ENCODE results near the gene YIPF5. TPM values are rescaled to one million over a fixed set of nuclear protein-coding genes. Genes with fewer than 3 reads are reported as not detected.

Gene YIPF5
- total RNA-seq, 4 donors from 2014 or later: 29.4 to 49.7 (median 37.8) TPM

DNA sequence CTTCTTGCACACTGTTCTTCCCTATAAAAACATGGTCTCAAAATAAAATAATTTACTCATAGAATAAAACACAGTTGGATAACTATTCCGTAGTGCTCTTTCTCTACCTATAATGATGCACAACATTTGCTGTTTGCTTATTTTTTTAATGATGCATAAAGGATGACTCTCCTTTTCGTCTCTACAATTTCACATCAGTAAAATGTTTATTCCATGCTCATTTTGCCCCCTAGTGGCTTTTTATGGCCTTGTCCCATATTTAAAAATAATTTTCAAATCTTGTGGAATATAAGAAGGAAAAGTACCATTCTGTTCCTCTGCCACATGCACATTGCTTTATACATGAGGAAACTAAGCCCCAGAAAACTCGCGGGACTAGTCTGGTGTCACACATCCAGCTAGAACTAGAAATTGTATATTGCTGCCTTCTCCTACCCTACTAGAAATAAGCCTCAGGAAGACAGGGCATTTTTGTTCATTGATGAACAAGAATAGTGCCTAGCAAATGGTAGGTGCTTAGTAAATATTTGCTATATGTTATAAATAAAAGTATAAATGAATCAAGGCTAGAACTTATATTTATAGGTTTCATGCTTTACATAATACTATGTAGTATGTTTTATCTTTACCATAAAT, 12.9 kb upstream of the YIPF5 start:
- no peaks in the 10 kb centered on the region for H3K9me3 ChIP-seq
- no peak overlapping the region for H3K27ac ChIP-seq
- no peaks in the 10 kb centered on the region for H3K27me3 ChIP-seq
- no peaks in the 10 kb centered on the region for H3K36me3 ChIP-seq
- H3K4me3 ChIP-seq: no peak overlapping the region
- no peak for DNase-seq
- TF ChIP-seq POLR2A (IDR thresholded peaks at IDR 0.05): no peak
- TF ChIP-seq, protein P1, sequence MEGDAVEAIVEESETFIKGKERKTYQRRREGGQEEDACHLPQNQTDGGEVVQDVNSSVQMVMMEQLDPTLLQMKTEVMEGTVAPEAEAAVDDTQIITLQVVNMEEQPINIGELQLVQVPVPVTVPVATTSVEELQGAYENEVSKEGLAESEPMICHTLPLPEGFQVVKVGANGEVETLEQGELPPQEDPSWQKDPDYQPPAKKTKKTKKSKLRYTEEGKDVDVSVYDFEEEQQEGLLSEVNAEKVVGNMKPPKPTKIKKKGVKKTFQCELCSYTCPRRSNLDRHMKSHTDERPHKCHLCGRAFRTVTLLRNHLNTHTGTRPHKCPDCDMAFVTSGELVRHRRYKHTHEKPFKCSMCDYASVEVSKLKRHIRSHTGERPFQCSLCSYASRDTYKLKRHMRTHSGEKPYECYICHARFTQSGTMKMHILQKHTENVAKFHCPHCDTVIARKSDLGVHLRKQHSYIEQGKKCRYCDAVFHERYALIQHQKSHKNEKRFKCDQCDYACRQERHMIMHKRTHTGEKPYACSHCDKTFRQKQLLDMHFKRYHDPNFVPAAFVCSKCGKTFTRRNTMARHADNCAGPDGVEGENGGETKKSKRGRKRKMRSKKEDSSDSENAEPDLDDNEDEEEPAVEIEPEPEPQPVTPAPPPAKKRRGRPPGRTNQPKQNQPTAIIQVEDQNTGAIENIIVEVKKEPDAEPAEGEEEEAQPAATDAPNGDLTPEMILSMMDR (IDR thresholded peaks at IDR 0.05): peak; percentile 46 to 75 (median 66)
- H3K4me1 ChIP-seq: peaks cover 0 to 13% (median 5%) of the 10 kb centered on the region in 3 donors
- 16 to 18% methylated on average over 4 of the region's 4 CpGs for WGBS, 2 donors
- intact Hi-C loops (cut with DNase I): no loop called here

DNA sequence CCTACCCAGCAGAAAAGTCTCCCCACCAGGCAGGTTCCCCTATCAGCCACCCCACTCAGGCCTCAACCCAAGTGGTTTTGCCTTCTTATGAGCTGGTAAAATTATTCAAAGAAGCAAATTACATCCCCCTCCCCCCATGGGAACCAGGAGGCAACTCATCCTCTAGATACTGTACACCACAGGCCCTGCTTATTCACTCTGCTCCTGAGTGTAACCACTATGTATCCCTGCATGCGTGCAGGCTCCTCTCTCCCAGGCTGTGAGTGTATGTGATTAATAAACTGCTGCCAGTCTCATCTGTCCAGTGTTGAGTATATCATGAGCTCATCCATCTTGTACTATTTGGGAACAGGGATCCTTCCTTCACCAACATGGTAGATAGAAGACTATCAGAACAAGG, 8.8 kb upstream of the YIPF5 start:
- intact Hi-C loops (cut with DNase I): no loop called here
- H3K9me3 ChIP-seq: no peaks in the 10 kb centered on the region
- no peak overlapping the region for H3K27ac ChIP-seq
- no peaks in the 10 kb centered on the region for H3K4me1 ChIP-seq
- no peaks in the 10 kb centered on the region for H3K36me3 ChIP-seq
- no peak for TF ChIP-seq POLR2A (IDR thresholded peaks at IDR 0.05)
- TF ChIP-seq, protein P1 (IDR thresholded peaks at IDR 0.05): no peak
- no peak for DNase-seq
- no peak overlapping the region for H3K4me3 ChIP-seq
- 100% methylated on average over 1 of the region's 1 CpG for WGBS, 2 donors
- peaks cover 0 to 6% (median 0%) of the 10 kb centered on the region in 4 donors for H3K27me3 ChIP-seq

DNA sequence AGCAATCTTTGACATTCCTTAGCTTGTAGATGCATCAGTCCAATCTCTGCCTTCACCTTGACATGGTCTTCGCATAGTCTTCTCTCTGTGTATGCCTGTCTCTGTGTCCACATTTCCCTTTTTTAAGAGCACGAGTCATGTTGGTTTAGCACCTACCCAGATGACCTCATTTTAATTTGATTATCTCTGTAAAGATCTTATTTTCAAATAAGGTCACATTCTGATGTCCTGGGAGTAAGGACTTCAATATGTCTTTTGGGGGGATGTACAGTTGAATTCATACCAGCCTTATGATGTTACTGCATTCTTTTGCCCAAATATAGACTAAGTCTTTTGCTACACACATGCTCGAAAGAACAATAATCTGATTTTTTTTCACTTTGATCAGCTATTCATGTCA, 7.1 kb upstream of the YIPF5 start:
- intact Hi-C loops (cut with DNase I): no loop called here
- DNase-seq: no peak
- H3K27me3 ChIP-seq: peaks cover 0 to 6% (median 0%) of the 10 kb centered on the region in 4 donors
- 66 to 75% methylated on average over 3 of the region's 3 CpGs for WGBS, 2 donors
- no peaks in the 10 kb centered on the region for H3K36me3 ChIP-seq
- H3K4me3 ChIP-seq: no peak overlapping the region
- H3K4me1 ChIP-seq: no peaks in the 10 kb centered on the region
- no peak overlapping the region for H3K27ac ChIP-seq
- TF ChIP-seq, protein P1 (IDR thresholded peaks at IDR 0.05): no peak
- TF ChIP-seq POLR2A (IDR thresholded peaks at IDR 0.05): no peak
- H3K9me3 ChIP-seq: no peaks in the 10 kb centered on the region

DNA sequence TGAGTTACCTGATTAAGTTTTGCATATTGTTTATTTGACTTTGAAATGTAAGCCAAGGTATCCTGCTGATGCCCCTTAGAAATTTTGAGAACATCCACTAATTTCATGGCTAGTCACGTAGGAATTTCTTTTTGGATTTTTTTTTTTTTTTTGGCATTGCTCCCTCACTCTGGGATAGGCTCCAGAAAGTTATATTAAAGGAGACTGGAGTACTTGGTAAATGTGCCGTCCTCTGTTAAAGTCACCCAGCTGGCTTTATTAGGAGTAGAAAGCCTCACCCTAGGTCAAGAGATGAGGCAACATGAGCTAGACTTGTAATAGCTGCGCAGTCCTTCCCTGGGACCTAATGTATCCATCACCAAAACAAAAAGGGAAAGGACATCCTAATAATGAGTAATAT, 3.3 kb upstream of the YIPF5 start:
- no peak overlapping the region for H3K27ac ChIP-seq
- peaks cover 0 to 6% (median 0%) of the 10 kb centered on the region in 4 donors for H3K27me3 ChIP-seq
- peaks cover 0 to 16% (median 7%) of the 10 kb centered on the region in 3 donors for H3K4me1 ChIP-seq
- intact Hi-C loops (cut with DNase I): no loop called here
- DNase-seq: no peak
- 22 to 51% methylated on average over 3 of the region's 3 CpGs for WGBS, 2 donors
- H3K4me3 ChIP-seq: no peak overlapping the region
- TF ChIP-seq, protein P1 (IDR thresholded peaks at IDR 0.05): no peak
- no peak for TF ChIP-seq POLR2A (IDR thresholded peaks at IDR 0.05)
- no peaks in the 10 kb centered on the region for H3K9me3 ChIP-seq
- H3K36me3 ChIP-seq: no peaks in the 10 kb centered on the region

DNA sequence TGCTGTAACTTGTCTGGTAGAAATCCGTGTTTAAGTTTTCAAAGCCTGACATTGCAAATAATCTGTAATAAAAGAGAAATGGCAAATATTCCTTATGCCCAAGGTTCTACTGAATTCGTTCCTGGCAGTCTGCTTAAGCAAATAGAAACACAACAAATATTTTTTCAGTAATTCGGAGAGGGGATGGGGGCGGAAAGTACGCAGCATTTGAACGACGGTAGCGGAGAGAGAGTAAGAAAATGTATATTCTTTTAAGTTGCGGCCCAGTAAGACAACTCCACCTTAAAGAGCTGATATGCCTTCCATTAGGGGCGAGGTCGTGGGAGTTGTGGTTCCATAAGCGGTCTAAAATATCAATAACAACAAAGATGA, 569 bp downstream of the YIPF5 start:
- no peak for DNase-seq
- H3K4me3 ChIP-seq: peak overlapping the region; percentile 70 to 96 (median 85)
- intact Hi-C loops (cut with DNase I): no loop called here
- peaks cover 0 to 4% (median 0%) of the 10 kb centered on the region in 4 donors for H3K27me3 ChIP-seq
- TF ChIP-seq, protein P1 (IDR thresholded peaks at IDR 0.05): no peak
- no peak for TF ChIP-seq POLR2A (IDR thresholded peaks at IDR 0.05)
- peak overlapping the region; percentile 86 to 91 (median 90) for H3K27ac ChIP-seq
- no peaks in the 10 kb centered on the region for H3K9me3 ChIP-seq
- H3K4me1 ChIP-seq: peaks cover 0 to 35% (median 8%) of the 10 kb centered on the region in 3 donors
- WGBS, 2 donors: 4 to 7% methylated on average over 12 of the region's 12 CpGs
- peaks cover 0 to 31% (median 2%) of the 10 kb centered on the region in 3 donors for H3K36me3 ChIP-seq
